ENCODE data around the gene SHISAL2A.
"Not testable (repeated sequence)": the region's sequence is repeated elsewhere in the genome, so short reads cannot be mapped to it uniquely, and the experiment has no call there.

The SHISAL2A gene

DNA sequence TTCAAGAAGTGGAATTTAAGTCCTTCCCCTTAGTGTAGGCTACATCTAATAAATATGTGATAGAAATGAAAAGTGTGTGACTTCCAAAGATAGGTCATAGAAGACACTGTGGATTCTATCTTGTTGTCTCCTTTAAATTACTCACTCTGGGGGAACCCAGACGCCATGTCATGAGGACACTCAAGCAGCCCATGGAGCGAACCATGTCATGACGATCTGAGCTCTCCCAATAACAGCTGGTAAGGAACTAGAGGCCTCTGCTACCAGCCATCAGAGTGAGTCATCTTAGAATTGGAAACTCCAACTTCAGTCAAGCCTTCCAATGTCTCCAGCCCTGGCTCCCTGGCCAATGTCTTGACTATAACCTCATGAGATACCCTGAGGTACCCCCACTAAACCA, 58.9 kb downstream of the SHISAL2A start:
- no peak for TF ChIP-seq CTCF (IDR thresholded peaks at IDR 0.05; ENCODE audit: low read depth, low read length, missing control alignments)
- DNase-seq (ENCODE audit: extremely low read depth, low read depth), result no peak
- no peak overlapping the region for H3K4me3 ChIP-seq (replicated peaks; ENCODE audit: low read depth, low read length)

DNA sequence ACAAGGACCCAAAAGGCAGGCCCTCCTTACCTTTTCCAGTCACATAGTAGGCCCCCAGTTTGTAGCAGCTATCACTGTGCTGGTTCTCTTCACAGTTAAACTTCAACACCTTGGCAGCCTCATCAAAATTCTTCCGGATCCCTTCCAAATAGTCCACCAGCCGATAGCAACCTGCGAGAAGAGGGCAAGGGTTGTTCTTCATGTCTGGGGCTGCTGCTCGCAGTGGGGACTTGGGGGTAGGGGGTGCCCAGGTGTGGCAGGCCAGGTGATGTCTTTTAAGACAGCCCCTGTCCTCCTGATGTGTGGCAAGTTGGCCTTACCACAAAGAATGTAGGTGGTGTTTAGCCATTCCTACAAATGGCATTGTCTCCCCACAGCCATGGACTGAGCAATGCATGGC, 59.7 kb downstream of the SHISAL2A start:
- no peak overlapping the region for H3K4me3 ChIP-seq (replicated peaks; ENCODE audit: low read depth, low read length)
- no peak for TF ChIP-seq CTCF (IDR thresholded peaks at IDR 0.05; ENCODE audit: low read depth, low read length, missing control alignments)
- DNase-seq (ENCODE audit: extremely low read depth, low read depth), result no peak

DNA sequence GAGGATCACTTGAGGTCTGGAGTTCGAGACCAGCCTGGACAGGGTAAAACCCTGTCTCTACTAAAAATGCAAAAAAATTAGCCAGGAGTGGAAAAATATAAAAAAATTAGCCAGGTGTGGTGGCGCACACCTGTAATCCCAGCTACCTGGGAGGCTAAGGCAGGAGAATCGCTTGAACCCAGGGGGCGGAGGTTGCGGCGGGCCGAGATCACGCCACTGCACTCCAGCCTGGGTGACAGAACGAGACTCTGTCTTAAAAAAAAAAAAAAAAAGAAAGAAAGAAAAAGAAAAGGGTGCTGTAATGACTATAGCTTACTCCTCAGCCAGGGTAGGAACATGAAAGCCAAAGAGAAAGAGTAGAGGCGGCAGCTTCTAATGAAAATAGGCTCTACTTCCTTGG, 60.4 kb downstream of the SHISAL2A start:
- not testable (repeated sequence) for DNase-seq (ENCODE audit: extremely low read depth, low read depth); H3K4me3 ChIP-seq (replicated peaks; ENCODE audit: low read depth, low read length)

- TF ChIP-seq CTCF (IDR thresholded peaks at IDR 0.05; ENCODE audit: low read depth, low read length, missing control alignments), result no peak
- DNase-seq (ENCODE audit: extremely low read depth, low read depth), result no peak
- H3K4me3 ChIP-seq (replicated peaks; ENCODE audit: low read depth, low read length), result no peak overlapping the region
Measured at GRCh38 chr1:52693843-52694242, 60.9 kb downstream of the SHISAL2A start.

DNA sequence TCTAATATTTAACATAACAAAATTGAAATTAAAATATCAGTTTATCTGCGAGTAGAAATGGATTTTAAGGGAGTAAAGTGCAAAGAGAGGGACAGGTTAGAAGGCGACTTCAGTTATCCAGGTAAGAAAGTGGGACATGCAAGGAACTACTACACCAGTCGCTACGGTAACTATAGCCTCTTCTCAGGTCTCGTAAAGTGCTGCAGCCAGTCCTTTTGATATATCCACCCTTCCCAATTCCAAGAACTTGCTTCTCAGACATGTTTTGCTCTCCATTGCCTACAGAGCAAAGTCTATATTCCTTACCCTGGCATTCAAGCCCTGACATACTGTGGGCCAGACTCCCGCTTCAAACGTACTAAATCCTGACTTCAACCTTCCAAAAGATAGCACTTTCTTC, 62.7 kb downstream of the SHISAL2A start:
- H3K4me3 ChIP-seq (replicated peaks; ENCODE audit: low read depth, low read length), result 0 out of 2 replicates have a peak overlapping the region, but pooled peaks have one; percentile 17

DNA sequence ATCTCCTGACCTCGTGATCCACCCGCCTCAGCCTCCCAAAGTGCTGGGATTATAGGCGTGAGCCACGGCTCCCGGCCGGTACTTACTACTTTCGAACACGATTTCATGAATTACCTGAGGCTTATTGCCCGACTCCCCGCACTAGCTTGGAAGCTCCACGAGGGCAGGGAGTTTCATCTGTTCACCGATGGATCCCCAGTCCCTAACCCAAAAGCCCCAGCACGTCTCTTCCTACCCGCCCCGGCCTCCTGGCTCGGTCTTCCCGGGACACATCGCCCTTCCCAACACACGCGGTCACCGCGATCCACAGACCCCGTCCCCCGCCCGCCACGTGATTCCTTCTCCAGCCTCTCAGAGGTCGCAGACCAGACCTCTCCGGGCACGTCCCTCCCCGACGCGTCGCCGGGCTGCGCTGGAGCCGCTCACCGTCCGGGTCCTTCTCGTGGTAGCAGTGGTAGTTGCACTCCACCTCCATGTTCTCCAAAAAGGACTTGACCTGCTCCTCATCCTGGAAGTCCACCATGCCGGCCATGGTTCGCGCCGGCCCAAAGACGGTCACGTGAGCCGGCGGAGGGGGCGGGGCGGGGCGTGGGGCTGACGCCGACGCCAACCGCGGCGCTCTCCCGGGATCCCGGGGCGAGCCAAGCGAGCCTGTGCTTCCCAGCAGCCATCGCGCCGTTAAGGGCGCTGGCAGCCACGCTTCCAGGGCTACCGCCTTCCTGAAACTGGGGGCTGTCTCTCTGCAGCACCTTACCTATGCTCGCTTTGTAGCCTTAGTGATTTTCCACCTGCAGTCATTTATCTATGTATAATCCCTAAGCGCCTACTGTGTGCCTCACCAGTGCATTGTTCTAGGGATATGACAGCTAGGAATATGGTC, 65.1 kb downstream of the SHISAL2A start, which contains the start of gene COA7:
Gene COA7 (minus strand): TSS at position 553 of the 880 bp plus-strand sequence. CDS start 21 bp downstream, at position 532.
- no peak for DNase-seq (ENCODE audit: extremely low read depth, low read depth)
- H3K4me3 ChIP-seq (replicated peaks; ENCODE audit: low read depth, low read length), result peak within 1 kb of the TSS; percentile 65
- no peak for TF ChIP-seq CTCF (IDR thresholded peaks at IDR 0.05; ENCODE audit: low read depth, low read length, missing control alignments)

More for the DNA sequence above, 62.7 kb downstream of the SHISAL2A start:
- DNase-seq (ENCODE audit: extremely low read depth, low read depth), result no peak
- no peak for TF ChIP-seq CTCF (IDR thresholded peaks at IDR 0.05; ENCODE audit: low read depth, low read length, missing control alignments)

DNA sequence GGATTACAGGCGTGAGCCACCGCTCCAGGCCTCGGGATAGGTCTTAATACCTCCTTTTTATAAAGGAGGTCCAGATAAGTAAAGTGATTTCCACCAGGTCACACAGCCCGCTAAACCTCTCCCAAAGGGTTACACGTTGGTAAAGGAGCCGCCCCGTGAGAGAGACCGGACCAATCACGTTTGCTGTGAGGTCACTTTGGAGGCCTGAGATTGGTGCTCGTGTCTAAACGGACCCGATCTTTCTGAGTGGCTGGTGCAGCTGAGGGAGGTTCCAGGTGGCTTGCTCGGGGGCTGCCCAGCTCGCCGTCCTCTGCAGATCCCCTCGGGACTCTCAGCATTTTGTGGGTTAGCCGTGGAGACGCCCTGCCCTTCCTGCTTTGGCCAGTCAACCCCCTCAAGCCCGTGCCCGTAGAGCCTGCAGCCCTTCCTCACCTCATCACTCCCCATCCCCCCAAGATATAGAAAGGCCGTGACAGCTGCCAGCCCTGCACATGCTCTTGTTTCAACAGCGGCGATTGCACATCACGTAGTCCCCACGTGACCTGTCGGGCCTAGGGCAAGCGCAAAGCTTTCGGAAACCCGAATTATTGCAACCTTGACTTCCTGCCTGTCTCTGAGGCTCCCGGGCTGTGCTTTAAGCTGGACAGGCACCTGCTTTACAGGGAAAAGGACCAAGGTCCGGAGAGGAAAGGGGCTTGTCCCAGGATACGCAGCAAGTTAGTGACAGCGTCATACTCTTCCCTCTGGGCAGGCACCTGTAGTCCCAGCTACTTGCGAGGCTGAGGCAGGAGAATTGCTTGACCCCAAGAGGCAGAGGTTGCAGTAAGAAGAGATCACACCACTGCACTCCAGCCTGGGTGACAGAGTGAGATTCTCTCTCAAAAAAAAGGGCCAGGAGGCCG, 70.2 kb downstream of the SHISAL2A start:
- no peak for DNase-seq (ENCODE audit: extremely low read depth, low read depth)
- TF ChIP-seq CTCF (IDR thresholded peaks at IDR 0.05; ENCODE audit: low read depth, low read length, missing control alignments), result no peak
- peak overlapping the region; percentile 31 for H3K4me3 ChIP-seq (replicated peaks; ENCODE audit: low read depth, low read length)

All from HFF-Myc (cell line).